Measurements from ENCODE around the gene GPR35. TPM values are rescaled to one million over a fixed set of nuclear protein-coding genes. Genes with fewer than 3 reads are reported as not detected.
A peak's percentile ranks its signal among the peaks of the same experiment; 100 is the strongest.

GPR35 gene
- total RNA-seq, 1 donor from 2014 or later, result 0.40 TPM

DNA sequence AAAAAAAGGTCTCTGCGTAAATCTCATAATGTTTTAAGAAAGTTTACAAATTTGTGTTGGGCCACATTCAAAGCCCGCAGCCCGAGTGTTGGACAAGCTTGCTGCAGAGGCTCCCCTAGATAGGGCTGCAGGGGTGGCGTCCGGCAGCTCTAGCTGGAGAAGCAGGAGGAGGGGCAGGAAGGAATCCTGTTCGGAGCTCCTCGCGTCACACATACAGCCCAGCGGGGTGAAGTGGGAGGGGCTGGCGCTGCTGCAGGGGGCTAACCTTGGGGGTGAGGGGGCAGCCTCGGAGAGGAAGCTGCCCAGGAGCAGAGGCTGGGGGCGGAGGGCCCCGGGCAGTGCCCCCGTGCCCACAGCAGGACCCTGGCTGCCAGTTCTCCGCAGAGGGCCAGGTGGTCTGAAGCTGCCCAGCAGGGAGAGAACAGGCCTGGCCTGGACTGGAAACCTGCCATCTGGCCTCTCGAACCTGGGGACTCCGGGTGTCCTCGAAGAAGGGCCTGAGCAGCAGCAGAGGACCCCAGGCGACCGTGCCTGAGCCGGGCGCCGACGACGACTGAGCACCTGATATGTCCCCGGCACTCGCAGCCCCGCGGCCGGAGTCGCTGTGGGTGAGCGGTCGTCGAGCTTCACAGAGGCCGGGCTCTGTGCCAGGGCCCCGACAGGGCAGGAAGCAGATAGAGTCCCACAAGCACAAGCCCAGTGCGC lies 2.6 kb upstream of the GPR35 start:
- peak; percentile 33 to 73 for DNase-seq (ENCODE audit: low read depth in 2 of 2)

DNA sequence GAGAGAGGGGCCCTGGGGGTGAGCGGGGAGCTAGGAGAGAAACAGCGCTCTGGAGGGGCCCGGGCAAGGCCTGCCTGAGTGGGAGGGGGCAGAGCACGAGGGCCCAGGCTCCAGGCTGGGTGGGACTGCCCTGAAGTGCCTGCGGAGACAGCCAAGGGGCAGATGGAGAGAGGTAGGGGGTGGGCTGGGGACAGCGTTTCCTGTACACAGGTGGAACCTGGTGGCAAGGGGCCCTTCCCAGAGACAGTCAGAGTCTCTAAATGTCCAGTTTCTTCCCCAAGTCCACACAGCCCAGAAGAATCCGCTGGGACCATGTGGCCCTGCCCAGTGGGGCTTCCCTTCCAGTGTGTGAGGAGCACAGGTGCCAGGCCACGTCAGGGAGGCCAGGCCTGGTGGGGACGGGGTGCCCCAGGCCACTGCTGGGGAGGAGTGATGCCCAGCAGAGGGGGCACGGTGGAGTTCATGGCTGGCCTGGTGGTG lies 1.7 kb upstream of the GPR35 start:
- no peak for DNase-seq (ENCODE audit: low read depth in 2 of 2)

DNA sequence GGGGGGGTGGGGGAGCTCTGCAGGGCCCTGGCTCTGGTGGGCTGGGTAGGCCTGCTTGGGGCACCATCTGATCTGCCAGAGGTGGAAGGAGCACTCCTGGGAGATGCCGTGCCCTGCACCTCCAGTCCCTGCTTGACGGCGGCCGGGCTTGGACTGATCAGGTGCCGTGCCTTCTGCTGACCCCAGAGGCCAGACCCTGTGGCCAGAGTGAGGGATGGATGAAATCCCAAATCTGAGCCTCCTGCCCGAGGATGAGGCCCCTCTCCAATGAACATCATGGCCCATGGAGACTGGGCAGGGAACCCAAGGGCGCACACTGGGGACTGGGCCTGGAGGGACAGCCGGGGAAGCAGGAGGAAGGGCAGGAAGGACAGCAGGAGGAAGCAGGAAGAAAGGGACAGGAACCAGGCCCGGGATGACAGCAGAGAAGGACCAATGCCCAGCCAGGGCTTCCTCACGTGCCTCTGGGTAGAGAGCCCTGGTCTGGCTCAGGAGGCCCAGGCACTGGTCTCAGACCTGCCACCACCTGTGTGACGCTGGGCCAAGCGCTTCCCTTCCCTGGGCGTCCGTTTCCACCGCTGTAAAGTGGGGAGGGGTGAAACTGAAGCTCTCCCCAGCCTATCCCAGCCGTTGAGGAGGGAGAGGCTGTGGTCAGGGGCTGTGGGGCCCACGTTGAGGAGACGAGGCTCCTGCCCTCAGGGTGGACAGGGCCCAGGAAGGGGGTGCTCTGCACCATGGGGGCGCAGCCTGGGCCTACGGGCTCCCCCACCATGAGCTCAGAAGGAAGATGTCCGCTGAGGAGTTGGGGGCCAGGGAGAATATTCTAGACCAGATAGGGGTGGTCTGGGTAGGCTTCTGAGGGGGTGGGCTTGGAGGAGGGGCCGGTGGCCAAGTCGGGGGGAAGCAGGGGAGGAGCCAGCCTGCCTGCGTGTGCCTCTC lies 1.0 kb upstream of the GPR35 start:
- DNase-seq (ENCODE audit: low read depth in 2 of 2), result no peak

DNA sequence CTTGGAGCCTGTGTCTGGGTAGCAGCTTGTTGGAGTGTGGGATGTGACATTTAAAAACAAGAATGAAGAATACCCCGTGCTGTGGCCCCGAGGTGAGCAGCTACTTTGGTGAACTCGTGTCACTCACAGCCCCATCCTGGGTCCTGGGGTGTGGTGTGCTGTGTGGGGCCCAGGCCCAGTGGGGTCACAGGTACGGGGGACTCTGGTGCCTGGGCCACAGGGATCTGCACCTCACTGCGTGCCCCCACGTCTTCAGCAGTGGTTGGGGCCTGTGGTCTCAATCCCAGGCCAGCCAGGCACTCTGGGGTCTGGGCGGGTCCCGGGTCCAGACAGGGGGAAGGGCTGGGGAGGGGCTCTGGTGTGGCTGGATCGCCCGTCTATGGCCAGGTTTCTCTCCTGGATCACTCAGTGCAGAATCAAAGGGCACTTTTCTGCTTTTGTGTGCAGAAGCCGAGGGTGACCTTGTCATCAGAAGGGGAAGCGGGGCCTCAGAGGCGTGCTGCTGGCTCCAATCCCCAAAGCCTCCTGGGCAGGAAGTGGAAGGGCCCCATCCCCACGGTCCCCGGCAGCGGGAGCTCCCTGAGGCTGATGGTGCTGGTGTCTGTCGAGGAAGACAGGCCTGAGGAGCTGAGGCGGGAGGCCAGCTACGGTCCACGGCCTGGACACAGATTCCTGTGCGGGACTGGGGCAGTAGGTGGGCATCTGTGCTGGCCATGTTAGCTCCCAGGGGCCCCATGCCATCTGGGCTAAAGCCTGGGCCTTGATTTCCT lies 1.4 kb downstream of the GPR35 start:
- DNase-seq (ENCODE audit: low read depth in 2 of 2), result no peak

DNA sequence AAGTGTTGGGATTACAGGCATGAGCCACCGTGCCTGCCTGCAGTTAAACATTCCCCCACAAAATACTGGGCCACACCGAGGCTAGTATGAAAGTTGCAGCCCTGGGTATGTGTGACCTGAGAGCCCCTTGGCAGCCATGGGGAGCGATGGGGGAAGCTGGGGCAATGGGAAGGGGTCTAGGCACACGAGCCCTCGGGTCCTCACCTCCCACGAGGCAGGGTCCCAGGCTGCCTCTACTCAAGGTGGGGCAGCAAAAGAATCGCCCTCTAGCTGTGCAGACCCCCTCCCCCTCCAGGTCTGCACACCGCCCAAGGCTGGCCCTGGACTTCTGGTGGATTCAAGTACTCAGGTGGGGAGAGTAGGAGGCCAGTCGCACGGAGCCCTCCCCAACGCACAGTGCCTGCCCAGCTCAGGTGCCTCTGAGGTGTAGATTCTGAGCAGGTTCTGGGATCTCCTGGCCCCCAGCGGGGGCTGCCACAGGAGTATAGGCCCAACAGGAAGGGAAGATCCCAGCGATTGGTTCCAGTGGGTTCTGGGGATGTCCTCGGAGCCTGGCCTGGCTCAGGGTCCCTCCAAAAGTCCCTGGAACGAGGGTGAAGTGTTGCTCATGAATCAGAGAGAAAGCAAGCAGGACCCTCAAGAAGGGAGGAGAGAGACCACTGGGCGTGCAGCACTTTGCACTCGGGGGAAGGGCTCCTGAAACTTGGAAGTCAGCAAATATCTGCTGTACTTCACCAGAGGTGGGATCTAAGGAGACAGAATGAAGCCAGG lies 2.6 kb downstream of the GPR35 start:
- DNase-seq (ENCODE audit: low read depth in 2 of 2), result no peak

DNA sequence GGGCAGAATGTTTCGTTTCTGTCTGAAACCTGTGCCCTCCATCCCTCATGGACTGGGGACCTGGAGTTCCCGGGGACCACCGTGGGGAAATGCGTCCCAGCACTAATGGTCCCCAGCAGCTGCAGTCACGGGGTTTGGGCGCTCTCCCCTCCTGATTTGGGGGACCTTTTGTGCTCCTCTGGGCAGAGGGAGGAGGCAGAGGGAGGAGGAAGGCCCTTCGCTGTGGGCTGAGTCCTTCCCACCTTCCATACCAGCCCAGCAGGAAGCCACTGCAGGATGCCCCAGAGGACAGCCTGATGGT lies 3.2 kb downstream of the GPR35 start:
- no peak for DNase-seq (ENCODE audit: low read depth in 2 of 2)

DNA sequence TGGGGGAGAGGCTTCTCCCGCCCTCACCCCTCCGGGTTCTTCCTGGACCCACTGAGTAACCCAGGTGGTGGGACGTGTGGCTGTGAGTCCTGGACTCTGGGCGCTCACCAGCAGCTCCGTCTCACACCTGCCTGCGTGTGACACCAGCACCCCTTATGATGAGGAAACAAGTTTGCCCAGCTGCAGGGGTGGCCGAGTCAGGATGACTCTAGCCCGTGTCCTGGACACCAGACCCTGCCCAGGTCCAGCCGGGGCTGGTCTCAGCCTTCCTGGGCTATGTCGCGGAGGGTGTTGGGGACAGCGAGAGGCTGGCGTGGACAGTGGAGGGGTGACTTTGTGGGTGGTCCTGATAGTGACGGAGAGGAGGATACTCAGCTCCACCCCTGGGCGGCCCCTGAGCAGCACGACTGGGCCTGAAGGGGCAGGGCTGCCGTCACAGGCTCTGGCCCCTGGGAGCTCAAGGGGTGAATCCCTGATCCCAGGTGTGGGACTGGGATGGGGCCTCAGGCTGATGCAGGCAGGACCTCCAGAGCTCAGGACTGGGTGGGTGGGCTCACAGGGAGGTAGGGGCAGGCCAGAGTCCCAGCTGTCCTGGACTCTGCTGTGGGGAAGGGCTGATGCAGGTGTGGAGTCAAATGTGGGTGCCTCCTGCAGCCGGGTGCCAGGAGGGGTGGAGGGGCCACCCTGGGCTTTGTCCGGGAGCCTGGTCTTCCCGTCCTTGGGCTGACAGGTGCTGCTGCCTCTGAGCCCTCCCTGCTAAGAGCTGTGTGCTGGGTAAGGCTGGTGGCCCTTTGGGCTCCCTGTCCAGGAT lies 3.7 kb downstream of the GPR35 start:
- DNase-seq (ENCODE audit: low read depth in 2 of 2), result no peak

DNA sequence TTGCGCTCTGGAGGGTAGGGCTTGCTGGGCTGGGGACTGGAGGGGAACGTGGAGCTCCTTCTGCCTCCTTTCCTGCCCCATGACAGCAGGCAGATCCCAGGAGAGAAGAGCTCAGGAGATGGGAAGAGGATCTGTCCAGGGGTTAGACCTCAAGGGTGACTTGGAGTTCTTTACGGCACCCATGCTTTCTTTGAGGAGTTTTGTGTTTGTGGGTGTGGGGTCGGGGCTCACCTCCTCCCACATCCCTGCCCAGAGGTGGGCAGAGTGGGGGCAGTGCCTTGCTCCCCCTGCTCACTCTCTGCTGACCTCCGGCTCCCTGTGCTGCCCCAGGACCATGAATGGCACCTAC lies 4.3 kb downstream of the GPR35 start:
- DNase-seq (ENCODE audit: low read depth in 2 of 2), result no peak

DNA sequence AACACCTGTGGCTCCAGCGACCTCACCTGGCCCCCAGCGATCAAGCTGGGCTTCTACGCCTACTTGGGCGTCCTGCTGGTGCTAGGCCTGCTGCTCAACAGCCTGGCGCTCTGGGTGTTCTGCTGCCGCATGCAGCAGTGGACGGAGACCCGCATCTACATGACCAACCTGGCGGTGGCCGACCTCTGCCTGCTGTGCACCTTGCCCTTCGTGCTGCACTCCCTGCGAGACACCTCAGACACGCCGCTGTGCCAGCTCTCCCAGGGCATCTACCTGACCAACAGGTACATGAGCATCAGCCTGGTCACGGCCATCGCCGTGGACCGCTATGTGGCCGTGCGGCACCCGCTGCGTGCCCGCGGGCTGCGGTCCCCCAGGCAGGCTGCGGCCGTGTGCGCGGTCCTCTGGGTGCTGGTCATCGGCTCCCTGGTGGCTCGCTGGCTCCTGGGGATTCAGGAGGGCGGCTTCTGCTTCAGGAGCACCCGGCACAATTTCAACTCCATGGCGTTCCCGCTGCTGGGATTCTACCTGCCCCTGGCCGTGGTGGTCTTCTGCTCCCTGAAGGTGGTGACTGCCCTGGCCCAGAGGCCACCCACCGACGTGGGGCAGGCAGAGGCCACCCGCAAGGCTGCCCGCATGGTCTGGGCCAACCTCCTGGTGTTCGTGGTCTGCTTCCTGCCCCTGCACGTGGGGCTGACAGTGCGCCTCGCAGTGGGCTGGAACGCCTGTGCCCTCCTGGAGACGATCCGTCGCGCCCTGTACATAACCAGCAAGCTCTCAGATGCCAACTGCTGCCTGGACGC lies 4.9 kb downstream of the GPR35 start:
- DNase-seq (ENCODE audit: low read depth in 2 of 2), result no peak

DNA sequence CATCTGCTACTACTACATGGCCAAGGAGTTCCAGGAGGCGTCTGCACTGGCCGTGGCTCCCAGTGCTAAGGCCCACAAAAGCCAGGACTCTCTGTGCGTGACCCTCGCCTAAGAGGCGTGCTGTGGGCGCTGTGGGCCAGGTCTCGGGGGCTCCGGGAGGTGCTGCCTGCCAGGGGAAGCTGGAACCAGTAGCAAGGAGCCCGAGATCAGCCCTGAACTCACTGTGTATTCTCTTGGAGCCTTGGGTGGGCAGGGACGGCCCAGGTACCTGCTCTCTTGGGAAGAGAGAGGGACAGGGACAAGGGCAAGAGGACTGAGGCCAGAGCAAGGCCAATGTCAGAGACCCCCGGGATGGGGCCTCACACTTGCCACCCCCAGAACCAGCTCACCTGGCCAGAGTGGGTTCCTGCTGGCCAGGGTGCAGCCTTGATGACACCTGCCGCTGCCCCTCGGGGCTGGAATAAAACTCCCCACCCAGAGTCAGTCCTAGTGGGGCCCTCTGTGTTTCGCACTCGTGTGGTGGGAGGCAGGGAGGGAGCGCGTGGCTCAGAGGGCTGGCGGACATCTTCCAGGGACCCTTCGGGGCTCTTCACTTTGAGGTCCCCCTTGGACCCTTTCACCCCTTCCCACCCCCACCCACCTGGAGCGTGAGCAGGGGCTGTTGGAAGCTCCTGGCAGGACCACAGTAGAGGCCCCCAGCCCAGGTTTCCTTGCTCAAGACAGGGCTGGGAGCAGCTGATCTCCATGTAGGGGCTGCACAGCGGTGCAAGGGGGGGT lies 5.7 kb downstream of the GPR35 start:
- no peak for DNase-seq (ENCODE audit: low read depth in 2 of 2)

DNA sequence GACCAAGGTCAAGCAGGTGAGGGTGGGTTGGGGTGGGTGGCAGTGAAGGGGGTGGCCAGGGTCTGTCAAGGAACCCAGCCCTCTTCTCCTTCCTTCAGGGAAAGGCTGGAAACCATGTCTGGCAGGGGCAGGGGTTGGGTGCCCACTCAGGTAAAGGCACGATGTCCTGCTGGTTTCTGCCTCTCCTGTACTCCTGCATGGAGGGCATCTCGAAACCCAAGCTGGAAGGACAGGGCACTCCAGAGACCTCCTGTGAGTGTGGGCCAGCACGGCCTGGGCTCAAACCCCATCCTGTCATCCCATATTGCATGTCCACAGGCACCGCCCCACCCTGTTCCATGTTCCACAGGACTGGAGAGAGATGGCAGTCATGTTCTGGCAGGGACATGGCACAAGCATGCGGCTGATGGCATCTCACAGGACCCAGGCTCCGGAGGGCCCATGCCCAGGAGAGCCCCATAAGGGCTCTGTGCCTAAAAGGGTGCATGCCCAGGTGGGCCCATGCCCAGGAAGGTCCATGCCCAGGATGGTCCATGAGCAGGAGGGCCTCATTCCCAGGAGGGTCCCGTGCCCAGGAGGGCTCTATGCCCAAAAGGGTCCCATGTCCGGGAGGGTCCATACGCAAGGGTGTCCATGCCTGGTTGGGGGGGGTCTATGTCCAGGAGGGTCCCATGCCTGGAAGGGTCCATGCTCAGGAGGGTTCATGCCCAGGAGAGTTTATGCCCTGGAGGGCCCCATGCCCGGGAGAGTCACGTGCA lies 6.4 kb downstream of the GPR35 start:
- no peak for DNase-seq (ENCODE audit: low read depth in 2 of 2)

DNA sequence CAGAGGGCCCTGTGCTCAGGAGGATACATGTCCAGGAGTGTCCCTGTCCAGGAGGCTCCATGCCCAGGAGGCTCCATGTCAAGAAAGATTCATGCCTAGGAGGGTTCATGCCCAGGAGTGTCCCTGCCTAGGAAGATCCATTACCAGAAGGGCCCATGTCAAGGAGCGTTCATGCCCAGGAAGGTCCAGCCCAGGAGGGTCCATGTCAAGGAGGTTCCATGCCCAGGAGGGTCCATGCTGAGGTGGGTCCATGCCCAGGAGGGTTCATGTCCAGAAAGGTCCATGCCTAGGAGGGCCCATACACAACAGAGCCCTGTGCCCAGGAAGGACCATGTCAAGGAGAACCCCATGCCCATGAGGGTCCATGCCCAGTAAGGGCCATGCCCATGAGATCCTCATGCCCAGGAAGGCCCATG lies 7.0 kb downstream of the GPR35 start:
- DNase-seq (ENCODE audit: low read depth in 2 of 2), result no peak

DNA sequence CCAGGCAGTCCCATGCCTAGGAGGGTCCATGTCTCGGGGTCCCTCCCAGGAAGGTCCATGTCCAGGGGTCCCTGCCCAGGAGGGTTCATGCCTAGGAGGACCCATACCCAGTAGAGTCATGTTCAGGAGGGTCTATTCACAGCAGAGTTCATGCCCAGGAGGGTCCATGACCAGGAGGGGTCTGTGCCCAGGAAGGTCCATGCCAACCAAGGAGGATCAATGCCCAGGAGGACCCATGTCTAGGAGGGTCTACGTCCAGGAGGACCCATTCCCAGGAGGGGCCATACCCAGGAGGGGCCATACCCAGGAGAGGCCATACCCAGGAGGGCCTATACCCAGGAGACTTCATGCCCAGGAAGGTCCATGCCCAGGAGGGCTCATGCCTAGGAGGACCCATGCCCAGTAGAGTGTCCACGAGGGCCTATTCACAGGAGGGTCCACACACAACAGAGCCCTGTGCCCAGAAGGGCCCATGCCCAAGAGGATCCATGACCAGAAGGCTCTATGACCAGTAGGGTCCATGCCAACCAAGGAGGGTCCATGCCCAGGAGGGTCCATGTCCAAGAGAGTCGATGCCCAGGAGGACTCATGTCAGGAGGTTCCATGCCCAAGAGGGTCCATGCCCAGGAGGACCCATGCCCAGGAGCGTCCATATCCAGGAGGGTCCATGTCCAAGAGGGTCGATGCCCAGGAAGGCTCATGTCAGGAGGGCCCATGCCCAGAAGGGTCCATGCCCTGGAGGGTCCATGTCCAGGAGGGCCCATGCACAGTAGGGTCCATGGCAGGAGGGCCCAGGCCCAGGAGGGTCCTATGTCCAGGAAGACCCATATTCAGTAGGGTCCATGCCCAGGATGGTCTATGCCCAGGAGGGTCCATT lies 10.1 kb downstream of the GPR35 start:
- no peak for DNase-seq (ENCODE audit: low read depth in 2 of 2)

DNA sequence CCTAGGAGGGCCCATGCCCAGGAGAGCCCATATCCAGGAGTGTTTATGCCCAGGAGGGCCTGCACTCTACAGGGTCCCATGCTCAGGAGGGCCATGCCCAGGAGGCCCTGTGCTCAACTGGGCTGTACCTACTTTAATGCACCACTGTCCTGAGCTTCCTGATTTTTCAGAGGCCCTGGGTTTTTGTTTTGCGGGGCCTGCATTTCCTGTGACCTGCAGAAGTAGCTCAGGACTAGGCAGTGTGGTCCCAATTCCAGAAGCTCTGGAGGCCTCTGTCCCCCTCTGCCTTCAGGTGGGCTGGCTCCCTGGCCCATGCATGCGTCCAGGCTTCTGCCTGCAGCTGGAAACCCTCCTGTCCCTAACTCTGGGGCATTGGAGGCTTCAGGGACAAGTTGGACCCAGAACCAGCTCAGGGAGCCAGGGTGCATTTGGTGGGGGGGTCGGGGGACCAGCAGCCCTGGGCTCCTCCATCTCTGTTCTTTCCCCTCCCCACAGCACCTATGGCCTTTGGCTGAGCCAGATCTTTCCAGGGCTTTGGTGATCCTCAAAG lies 10.8 kb downstream of the GPR35 start:
- DNase-seq (ENCODE audit: low read depth in 2 of 2), result no peak

DNA sequence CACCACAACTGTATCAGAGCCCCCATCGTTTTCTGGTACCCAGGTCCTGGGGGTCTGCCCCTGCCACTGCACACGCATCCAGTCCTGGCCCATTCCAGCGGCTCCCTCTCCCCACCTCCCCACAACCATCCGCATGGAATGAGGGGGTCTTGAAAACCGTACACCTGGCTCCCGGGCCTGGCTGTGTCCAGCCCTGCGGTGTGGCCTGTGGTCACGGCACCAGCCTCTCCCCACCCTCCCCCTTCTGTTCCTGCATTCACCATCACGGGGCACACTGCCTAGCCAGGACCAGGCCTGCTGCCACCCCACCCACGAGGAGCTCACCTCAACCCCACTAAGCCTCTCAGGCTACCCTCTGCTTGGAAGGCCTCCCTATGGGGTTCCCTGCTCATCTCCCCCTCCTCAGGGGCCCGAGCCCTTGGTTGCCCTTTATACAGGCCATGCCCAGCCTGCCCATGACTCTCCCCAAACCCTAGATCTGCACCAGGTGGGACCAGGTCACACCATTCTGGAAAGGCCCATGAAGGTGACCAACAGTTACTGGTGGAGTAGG lies 11.4 kb downstream of the GPR35 start:
- DNase-seq (ENCODE audit: low read depth in 2 of 2), result no peak

DNA sequence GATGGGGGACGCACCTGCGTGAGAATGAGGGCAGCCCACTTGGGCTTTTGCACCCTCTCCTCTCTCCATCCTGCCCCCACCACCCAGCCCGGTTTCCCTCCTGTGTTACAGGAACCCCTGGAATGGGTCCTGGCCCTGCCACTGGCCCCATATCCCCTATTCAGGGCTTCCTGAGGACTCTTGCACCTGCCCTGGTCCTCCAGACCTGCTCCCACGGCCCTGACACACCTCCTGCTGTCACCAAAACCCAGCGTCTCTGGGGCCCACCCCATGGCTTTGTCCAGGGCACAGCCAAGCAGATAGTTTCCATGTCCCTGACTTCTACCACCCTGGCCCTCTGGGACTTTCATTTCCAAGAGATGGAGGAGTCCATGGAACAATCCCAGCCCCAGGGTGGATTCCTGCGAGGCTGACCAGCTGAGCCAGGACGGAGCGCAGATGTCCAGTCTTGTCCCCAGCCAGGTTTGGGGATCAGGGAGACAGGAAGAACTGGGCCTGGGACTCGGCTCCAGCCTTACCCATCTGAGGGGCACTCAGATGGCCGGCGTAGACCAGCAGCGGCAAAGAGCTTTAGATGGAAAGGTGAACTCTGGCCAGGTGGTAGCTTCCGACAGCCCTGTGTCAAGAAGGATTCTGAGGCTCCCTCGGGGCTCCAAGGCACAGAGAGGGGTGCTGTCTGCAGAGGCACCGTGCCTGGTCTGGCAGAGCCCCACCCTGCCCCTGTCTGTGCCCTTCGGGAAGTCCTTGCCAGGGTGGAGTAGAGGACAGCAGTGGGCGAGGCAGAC lies 12.0 kb downstream of the GPR35 start:
- DNase-seq (ENCODE audit: low read depth in 2 of 2), result no peak

Data from lung microvascular endothelial cell (primary cell).